IMR-90 (cell line): ENCODE data around the gene USP36. TPM values are rescaled to one million over a fixed set of nuclear protein-coding genes. Genes with fewer than 3 reads are reported as not detected.
A peak's percentile ranks its signal among the peaks of the same experiment; 100 is the strongest.

Experiments used
- ATAC-seq: fragments of 200-7000 bp; cut with Tn5 transposase; 2 replicates; pipeline ENCODE4 v1.9.1; 2020; ENCODE audit warnings: low read depth, mild to moderate bottlenecking, moderate library complexity
- BruUV-seq: library from RNA; stranded (reverse); fragments of 400-500 nt; replicated peaks from 2 replicates; lab custom pipeline; 2021; lab: Mats Ljungman, UMichigan
- CTCF ChIA-PET: fragments of 300-600 bp; formaldehyde crosslinking; extraction: SDS; loops from one replicate; lab custom pipeline; 2021; ENCODE audit warnings: antibody characterized with exemption; lab: Yijun Ruan, JAX
- POLR2A ChIA-PET: fragments of 300-600 bp; sonication (Branson Sonifier 250); formaldehyde crosslinking; loops from one replicate; lab custom pipeline; 2022; ENCODE audit warnings: antibody characterized with exemption; ENCODE audit not compliant: unreplicated experiment; lab: Charles Lee
- DNase-seq: peaks from one replicate; pipeline ENCODE4 v3.0.0; 2013
- H2AFZ ChIP-seq: replicated peaks from 2 replicates; pipeline ENCODE3; 2013; ENCODE audit warnings: low read length, mild to moderate bottlenecking; ENCODE audit not compliant: poor library complexity
- H2AK5ac ChIP-seq: 2 replicates; pipeline ENCODE4 v1.6.1; 2013; ENCODE audit warnings: low read depth, low read length, inconsistent platforms
- H2AK9ac ChIP-seq: replicated peaks from 2 replicates; pipeline ENCODE3; 2013; ENCODE audit warnings: mild to moderate bottlenecking, low read depth, low read length, moderate library complexity; ENCODE audit not compliant: poor library complexity
- H2BK120ac ChIP-seq: 2 replicates; pipeline ENCODE4 v1.6.1; 2013; ENCODE audit warnings: low read depth, low read length, inconsistent platforms
- H2BK15ac ChIP-seq: 3 replicates; pipeline ENCODE4 v1.6.1; 2013; ENCODE audit warnings: low read depth, low read length, inconsistent platforms
- H2BK20ac ChIP-seq: 2 replicates; pipeline ENCODE4 v1.6.1; 2013; ENCODE audit warnings: low read depth, mild to moderate bottlenecking, inconsistent platforms, low read length, moderate library complexity
- H2BK5ac ChIP-seq: 2 replicates; pipeline ENCODE4 v1.6.1; 2013; ENCODE audit warnings: mild to moderate bottlenecking, low read depth, low read length, inconsistent platforms; ENCODE audit not compliant: poor library complexity, severe bottlenecking
- H3K14ac ChIP-seq: replicated peaks from 2 replicates; pipeline ENCODE4 v1.6.1; 2013; ENCODE audit warnings: low read depth, low read length, inconsistent platforms
- H3K18ac ChIP-seq: 2 replicates; pipeline ENCODE4 v1.6.1; 2013; ENCODE audit warnings: low read depth, low read length, control low read depth
- H3K23ac ChIP-seq: 2 replicates; pipeline ENCODE4 v1.6.1; 2013; ENCODE audit warnings: low read depth, low read length, inconsistent platforms
- H3K27ac ChIP-seq: 2 replicates; pipeline ENCODE4 v1.5.1; 2013; ENCODE audit warnings: mild to moderate bottlenecking, control low read depth, low read length; ENCODE audit not compliant: insufficient read depth
- H3K27me3 ChIP-seq: 2 replicates; pipeline ENCODE4 v1.6.1; 2013; ENCODE audit warnings: low read length; ENCODE audit not compliant: control insufficient read depth, insufficient read depth
- H3K36me3 ChIP-seq: 2 replicates; pipeline ENCODE4 v1.6.1; 2013; ENCODE audit warnings: low read length, mixed read lengths; ENCODE audit not compliant: control insufficient read depth, insufficient read depth
- H3K4ac ChIP-seq: 2 replicates; pipeline ENCODE4 v1.6.1; 2013; ENCODE audit warnings: low read depth, low read length, inconsistent platforms
- H3K4me1 ChIP-seq: 2 replicates; pipeline ENCODE4 v1.6.1; 2013; ENCODE audit warnings: low read length, mixed read lengths; ENCODE audit not compliant: control insufficient read depth, insufficient read depth
- H3K4me2 ChIP-seq: 2 replicates; pipeline ENCODE4 v1.6.1; 2013; ENCODE audit warnings: low read depth, mild to moderate bottlenecking, control low read depth, low read length, moderate library complexity
- H3K4me3 ChIP-seq: 2 replicates; pipeline ENCODE4 v1.5.1; 2013; ENCODE audit warnings: low read depth, mild to moderate bottlenecking, control low read depth, low read length, moderate library complexity; ENCODE audit not compliant: insufficient read depth
- H3K56ac ChIP-seq: 2 replicates; pipeline ENCODE4 v1.6.1; 2013; ENCODE audit warnings: low read length, inconsistent platforms; ENCODE audit not compliant: insufficient read depth; ENCODE audit errors: extremely low read depth
- H3K79me1 ChIP-seq, 2 experiments: 2 replicates each; pipeline ENCODE4 v1.6.1; 2013; ENCODE audit warnings: low read length in 2 of 2, inconsistent platforms in 1 of 2, low read depth in 1 of 2
- H3K9ac ChIP-seq: 2 replicates; pipeline ENCODE4 v1.6.1; 2013; ENCODE audit warnings: low read depth, low read length, control low read depth
- H3K9me1 ChIP-seq: 2 replicates; pipeline ENCODE4 v1.6.1; 2013; ENCODE audit warnings: low read length, inconsistent platforms; ENCODE audit not compliant: insufficient read depth
- H3K9me3 ChIP-seq: 2 replicates; pipeline ENCODE4 v1.6.1; 2013; ENCODE audit warnings: low read length; ENCODE audit not compliant: control insufficient read depth, insufficient read depth
- H4K20me1 ChIP-seq: 2 replicates; pipeline ENCODE4 v1.6.1; 2013; ENCODE audit warnings: low read length, inconsistent platforms; ENCODE audit not compliant: insufficient read depth
- H4K5ac ChIP-seq: 2 replicates; pipeline ENCODE4 v1.6.1; 2013; ENCODE audit warnings: mild to moderate bottlenecking, low read depth, low read length, control low read depth
- H4K8ac ChIP-seq, 2 experiments: 2 replicates each; pipeline ENCODE4 v1.6.1; 2013; ENCODE audit warnings: low read depth in 2 of 2, low read length in 2 of 2, control low read depth in 1 of 2, inconsistent platforms in 1 of 2
- H4K91ac ChIP-seq: 2 replicates; pipeline ENCODE4 v1.6.1; 2013; ENCODE audit warnings: low read depth, low read length, inconsistent platforms; ENCODE audit not compliant: insufficient read depth
- BHLHE40 ChIP-seq: fragments of 150-350 bp; IDR thresholded peaks from 2 replicates; pipeline ENCODE4 v1.6.1; 2016; ENCODE audit warnings: mild to moderate bottlenecking, low read depth, low read length
- CEBPB ChIP-seq: IDR thresholded peaks from 2 replicates; pipeline ENCODE4 v1.6.1; 2012; ENCODE audit warnings: low read depth, low read length, improper control_type of control experiment
- FOS ChIP-seq: fragments of 150-350 bp; IDR thresholded peaks from 2 replicates; pipeline ENCODE4 v1.6.1; 2016; ENCODE audit warnings: low read depth, low read length
- MAFK ChIP-seq: IDR thresholded peaks from 2 replicates; pipeline ENCODE4 v1.6.1; 2012; ENCODE audit warnings: low read depth, low read length, improper control_type of control experiment
- MAZ ChIP-seq: IDR thresholded peaks from 2 replicates; pipeline ENCODE4 v1.6.1; 2012; ENCODE audit warnings: low read depth, mild to moderate bottlenecking, low read length, improper control_type of control experiment, moderate library complexity, borderline replicate concordance
- NFE2L2 ChIP-seq: fragments of 150-350 bp; IDR thresholded peaks from 2 replicates; pipeline ENCODE4 v1.6.1; 2016; ENCODE audit warnings: low read depth, mild to moderate bottlenecking, low read length
- POLR2A ChIP-seq: IDR thresholded peaks from 2 replicates; pipeline ENCODE4 v1.6.1; 2012; ENCODE audit warnings: mild to moderate bottlenecking, low read depth, low read length
- RAD21 ChIP-seq: IDR thresholded peaks from 2 replicates; pipeline ENCODE4 v1.6.1; 2012; ENCODE audit warnings: low read length, improper control_type of control experiment
- RCOR1 ChIP-seq: IDR thresholded peaks from 2 replicates; pipeline ENCODE4 v1.6.1; 2012; ENCODE audit warnings: mild to moderate bottlenecking, low read length, improper control_type of control experiment; ENCODE audit not compliant: insufficient replicate concordance
- RFX5 ChIP-seq: IDR thresholded peaks from 2 replicates; pipeline ENCODE4 v1.8.0; 2012; ENCODE audit warnings: low read depth, mild to moderate bottlenecking, low read length, moderate library complexity
- WGBS, 2 experiments: methylation state at CpG; one replicate each; pipeline versions ENCODE4 v1.1.5 to v1.1.7; 2013; ENCODE audit warnings: missing lambda C conversion rate in 2 of 2; ENCODE audit not compliant: insufficient read length in 1 of 2; ENCODE audit errors: extremely low coverage in 2 of 2; 5-methylcytosine and 5-hydroxymethylcytosine counted together
- dilution Hi-C: fragments of 300-500 bp; cut with HindIII; formaldehyde crosslinking; loops from one replicate; pipeline ENCODE4 v1.14.3; 2018; ENCODE audit warnings: low sequenced_read_pairs; ENCODE audit not compliant: unreplicated experiment
- in situ Hi-C: fragments of 300-500 bp; cut with MboI; formaldehyde crosslinking; loops from 3 replicates; pipeline ENCODE4 v1.14.3; 2019; ENCODE audit warnings: low sequenced_read_pairs, inconsistent platforms, mixed read lengths
- intact Hi-C: fragments of 100-400 bp; cut with micrococcal nuclease; formaldehyde crosslinking; loops from 2 replicates; pipeline ENCODE4 v1.10.0; 2022
- polyA plus RNA-seq, 3 experiments: library from polyadenylated mRNA; depleted of rRNA; stranded (reverse); fragments of >200 nt; gene quantifications; 2 replicates each; pipeline ENCODE4 v1.2.3, GENCODE V29; 2012; ENCODE audit warnings: low replicate concordance in 1 of 3
- total RNA-seq: library from RNA; depleted of rRNA; stranded (reverse); fragments of >200 nt; gene quantifications from 2 replicates; pipeline ENCODE4 v1.2.3, GENCODE V29; 2012
- TF ChIP-seq, protein P1 (sequence below): fragments of 150-350 bp; IDR thresholded peaks from 2 replicates; pipeline ENCODE4 v1.6.1; 2016; ENCODE audit warnings: low read depth, mild to moderate bottlenecking, low read length, moderate library complexity, borderline replicate concordance

Gene USP36
- total and polyA plus RNA-seq, 2 of the 4 experiments (the other 2 are of a cell fraction), result 30.6 to 38.3 TPM

DNA sequence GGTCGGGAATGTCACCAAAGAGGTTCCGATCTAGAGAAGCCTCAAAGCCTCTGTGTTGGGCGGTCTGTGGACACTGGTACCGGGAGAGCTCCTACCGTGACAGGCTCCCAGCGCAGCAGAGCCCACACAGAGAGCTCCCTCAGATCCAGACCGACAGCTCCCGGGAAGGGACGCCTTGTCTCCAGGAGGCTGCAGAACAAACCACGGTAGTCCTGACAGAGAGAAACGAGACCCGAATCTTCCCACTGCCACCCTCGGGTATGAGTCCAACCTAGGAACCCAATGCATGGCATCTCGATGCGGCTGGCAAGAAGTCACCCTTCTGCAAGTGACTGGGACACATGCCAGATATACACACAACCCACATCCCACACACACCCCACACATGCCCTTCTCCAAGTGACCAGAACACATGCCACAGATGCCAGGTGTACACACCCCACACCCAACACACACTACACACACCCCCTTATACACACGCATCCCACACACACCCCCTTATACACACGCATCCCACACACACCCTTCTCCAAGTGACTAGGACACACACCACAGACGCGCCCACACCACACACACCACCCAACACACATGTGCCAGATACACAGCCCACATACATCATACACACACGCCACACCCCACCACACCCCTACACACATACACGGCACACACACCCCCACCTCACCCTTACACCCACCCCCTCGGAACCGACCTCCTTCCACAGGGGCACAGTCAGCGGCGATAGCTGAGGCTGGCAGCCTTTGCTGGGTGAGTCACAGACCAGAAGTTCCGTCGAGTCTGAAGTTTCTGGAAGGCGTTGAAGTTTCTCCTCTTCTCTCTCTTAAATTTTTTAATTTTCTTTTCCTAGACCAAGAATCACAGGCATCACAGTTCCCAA is 42.7 kb downstream of the USP36 start:
- Histone ChIP-seq H2AFZ (no peak overlapping the region), H4K8ac (no peak overlapping the region), H3K9ac (no peak overlapping the region), H2AK9ac (no peak overlapping the region), H3K56ac (no peak overlapping the region), H2BK120ac (no peak overlapping the region), H2AK5ac (no peak overlapping the region), H3K36me3 (peaks cover 68% of the 10 kb centered on the region), H3K4me3 (no peak overlapping the region), H3K79me1 (peaks cover 12 to 65% of the 10 kb centered on the region in 2 experiments), H3K14ac (no peak overlapping the region), H3K18ac (no peak overlapping the region), H3K27me3 (no peaks in the 10 kb centered on the region), H4K91ac (no peak overlapping the region), H3K9me3 (no peaks in the 10 kb centered on the region), H3K9me1 (peaks cover 17% of the 10 kb centered on the region), H2BK20ac (no peak overlapping the region), H3K27ac (no peak overlapping the region), H2BK5ac (peak overlapping the region; percentile 36), H4K20me1 (peaks cover 25% of the 10 kb centered on the region), H2BK15ac (no peak overlapping the region), H4K5ac (no peak overlapping the region), H3K4me2 (no peak overlapping the region), H3K23ac (no peak overlapping the region), H3K4me1 (peaks cover 2% of the 10 kb centered on the region; the same call in 1 of the 2 replicates), H3K4ac (no peak overlapping the region)
- CTCF ChIA-PET, result no interaction called here
- in situ Hi-C loops, result no loop called here
- POLR2A ChIA-PET, result interaction anchor here (0.6 kb wide), 1 partner anchor 13 kb away, joined by 6 read pairs; no protein-coding TSS in a partner anchor
- TF ChIP-seq RFX5 (no peak), MAZ (no peak), CEBPB (no peak), POLR2A (no peak), NFE2L2 (no peak), RCOR1 (no peak), FOS (no peak), RAD21 (no peak), MAFK (no peak), BHLHE40 (no peak)
- TF ChIP-seq, protein P1, sequence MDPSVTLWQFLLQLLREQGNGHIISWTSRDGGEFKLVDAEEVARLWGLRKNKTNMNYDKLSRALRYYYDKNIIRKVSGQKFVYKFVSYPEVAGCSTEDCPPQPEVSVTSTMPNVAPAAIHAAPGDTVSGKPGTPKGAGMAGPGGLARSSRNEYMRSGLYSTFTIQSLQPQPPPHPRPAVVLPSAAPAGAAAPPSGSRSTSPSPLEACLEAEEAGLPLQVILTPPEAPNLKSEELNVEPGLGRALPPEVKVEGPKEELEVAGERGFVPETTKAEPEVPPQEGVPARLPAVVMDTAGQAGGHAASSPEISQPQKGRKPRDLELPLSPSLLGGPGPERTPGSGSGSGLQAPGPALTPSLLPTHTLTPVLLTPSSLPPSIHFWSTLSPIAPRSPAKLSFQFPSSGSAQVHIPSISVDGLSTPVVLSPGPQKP, result no peak
- no TSS peak for BruUV-seq
- DNase-seq, result no peak
- WGBS, 2 experiments, result 88 to 100% methylated on average over 1 to 24 of the region's 28 CpGs
- intact Hi-C loops, result no loop called here
- dilution Hi-C loops, result no loop called here
- no peak for ATAC-seq
